PC-9 (cell line): ENCODE results near the gene FRMD4B.

Experiments
- EZH2 ChIP-seq: fragments of 200-600 bp; sonication (generic); IDR thresholded peaks from 2 replicates; pipeline ENCODE4 v1.8.0; 2017; ENCODE audit warnings: antibody characterized with exemption, low read depth
- TF ChIP-seq, protein P1 (sequence below): fragments of 200-600 bp; sonication (generic); conservative IDR thresholded peaks from 2 replicates; pipeline ENCODE4 v1.6.1; 2017; ENCODE audit warnings: mixed run types, antibody characterized with exemption, mild to moderate bottlenecking, moderate library complexity

DNA sequence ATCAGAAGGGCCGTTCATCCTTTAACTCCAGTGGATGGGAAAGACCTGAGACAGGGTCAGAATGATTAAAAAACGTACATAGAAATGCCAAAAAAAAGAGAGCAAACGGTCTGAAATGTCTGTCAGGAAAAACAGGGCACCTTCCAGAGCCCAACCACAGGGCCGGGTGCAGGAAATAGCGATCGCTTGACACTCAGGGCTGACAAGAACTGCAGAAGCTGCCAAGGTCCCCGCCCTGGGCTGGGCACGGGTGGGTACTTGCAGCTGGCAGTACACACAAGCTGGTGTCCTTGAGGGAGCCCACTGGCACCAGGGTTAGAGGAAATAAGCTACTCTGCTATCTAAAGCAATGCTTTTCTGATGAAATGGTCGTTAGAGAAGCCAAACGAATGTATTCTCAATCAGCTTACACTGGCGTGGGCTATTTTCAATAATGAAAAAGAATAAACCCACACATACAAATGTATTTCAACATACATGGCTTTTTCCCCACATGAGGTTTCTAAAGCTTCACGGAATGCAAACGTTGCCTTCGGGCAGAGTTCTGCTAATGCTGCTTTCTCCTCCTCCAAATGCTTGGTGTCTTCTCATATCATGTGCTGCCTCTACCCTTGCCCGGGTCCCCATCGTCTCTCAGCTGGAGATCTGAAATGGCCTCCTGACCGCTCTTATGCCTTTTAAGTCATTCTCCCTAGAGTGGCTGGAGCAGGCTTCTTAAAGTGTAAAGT, 15.6 kb downstream of the FRMD4B start:
- TF ChIP-seq, protein P1, sequence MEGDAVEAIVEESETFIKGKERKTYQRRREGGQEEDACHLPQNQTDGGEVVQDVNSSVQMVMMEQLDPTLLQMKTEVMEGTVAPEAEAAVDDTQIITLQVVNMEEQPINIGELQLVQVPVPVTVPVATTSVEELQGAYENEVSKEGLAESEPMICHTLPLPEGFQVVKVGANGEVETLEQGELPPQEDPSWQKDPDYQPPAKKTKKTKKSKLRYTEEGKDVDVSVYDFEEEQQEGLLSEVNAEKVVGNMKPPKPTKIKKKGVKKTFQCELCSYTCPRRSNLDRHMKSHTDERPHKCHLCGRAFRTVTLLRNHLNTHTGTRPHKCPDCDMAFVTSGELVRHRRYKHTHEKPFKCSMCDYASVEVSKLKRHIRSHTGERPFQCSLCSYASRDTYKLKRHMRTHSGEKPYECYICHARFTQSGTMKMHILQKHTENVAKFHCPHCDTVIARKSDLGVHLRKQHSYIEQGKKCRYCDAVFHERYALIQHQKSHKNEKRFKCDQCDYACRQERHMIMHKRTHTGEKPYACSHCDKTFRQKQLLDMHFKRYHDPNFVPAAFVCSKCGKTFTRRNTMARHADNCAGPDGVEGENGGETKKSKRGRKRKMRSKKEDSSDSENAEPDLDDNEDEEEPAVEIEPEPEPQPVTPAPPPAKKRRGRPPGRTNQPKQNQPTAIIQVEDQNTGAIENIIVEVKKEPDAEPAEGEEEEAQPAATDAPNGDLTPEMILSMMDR: no peak
- TF ChIP-seq EZH2: no peak
